Dendritic cell treated with granulocyte-macrophage colony-stimulating factor and Interleukin-4, amounts not matched to agents 40 ng/mL and 50 ng/mL, for 4 days (primary cell): Measurements from ENCODE around the gene MRPS30.
"Not testable (repeated sequence)": the region's sequence is repeated elsewhere in the genome, so short reads cannot be mapped to it uniquely, and the experiment has no call there.

Source experiments
- H3K27ac Mint-ChIP-seq: one replicate; pipeline ENCODE4 v1.8.0; 2022; ENCODE audit warnings: mild to moderate bottlenecking, mixed read lengths
- H3K27me3 Mint-ChIP-seq: one replicate; pipeline ENCODE4 v1.8.0; 2022; ENCODE audit warnings: mild to moderate bottlenecking, mixed read lengths
- H3K36me3 Mint-ChIP-seq: one replicate; pipeline ENCODE4 v1.8.0; 2022; ENCODE audit warnings: low read depth, mixed read lengths
- H3K4me1 Mint-ChIP-seq: one replicate; pipeline ENCODE4 v1.8.0; 2022; ENCODE audit warnings: low read depth, mixed read lengths
- H3K4me3 Mint-ChIP-seq: one replicate; pipeline ENCODE4 v1.8.0; 2022; ENCODE audit warnings: mild to moderate bottlenecking, moderate library complexity, mixed read lengths
- H3K9me3 Mint-ChIP-seq: one replicate; pipeline ENCODE4 v1.8.0; 2022; ENCODE audit warnings: mixed read lengths
- intact Hi-C: fragments of 100-400 bp; cut with micrococcal nuclease; formaldehyde crosslinking; loops from one replicate; pipeline ENCODE4 v1.15.0; 2022

MRPS30 gene

DNA sequence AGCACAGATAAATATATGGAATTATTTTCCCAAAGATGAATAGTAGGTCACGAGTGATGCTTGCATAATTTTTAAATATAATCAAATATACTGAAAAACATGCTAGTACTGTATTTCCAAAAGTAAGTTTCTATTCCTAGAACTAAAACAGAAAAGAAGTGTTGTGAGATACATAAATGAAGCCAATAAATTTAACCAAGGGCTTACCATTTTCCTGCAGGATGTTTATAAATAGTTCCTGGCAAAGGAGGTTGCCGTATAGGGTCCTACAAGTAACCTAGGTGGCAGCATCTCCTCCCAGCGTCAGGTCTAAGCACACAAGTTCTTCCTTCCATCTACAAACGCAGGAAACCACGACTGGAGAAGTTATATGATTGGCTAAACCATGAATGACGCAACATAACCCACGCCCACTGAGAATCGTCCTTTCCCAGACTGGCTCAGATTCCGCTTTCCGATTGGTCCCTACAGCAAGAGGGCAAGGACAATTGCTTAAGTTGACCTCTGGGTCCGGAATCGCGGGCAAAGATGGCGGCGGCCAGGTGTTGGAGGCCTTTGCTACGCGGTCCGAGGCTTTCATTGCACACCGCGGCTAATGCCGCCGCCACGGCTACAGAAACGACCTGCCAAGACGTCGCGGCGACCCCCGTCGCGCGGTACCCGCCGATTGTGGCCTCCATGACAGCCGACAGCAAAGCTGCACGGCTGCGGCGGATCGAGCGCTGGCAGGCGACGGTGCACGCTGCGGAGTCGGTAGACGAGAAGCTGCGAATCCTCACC is at the start of gene MRPS30:
TSS of gene MRPS30 (plus strand) at position 513 of the 780 bp plus-strand sequence. CDS start at position 529, 16 bp downstream.
- no peaks in the 10 kb centered on the region for H3K27me3 Mint-ChIP-seq
- peak within 1 kb of the TSS; percentile 92 for H3K27ac Mint-ChIP-seq
- peaks cover 20% of the 10 kb centered on the region for H3K36me3 Mint-ChIP-seq
- intact Hi-C loops: loop anchor here (10.0 kb wide), 1 partner anchor 1494 kb away; the partner anchor contains the start of gene HMGCS1
- H3K9me3 Mint-ChIP-seq: no peaks in the 10 kb centered on the region
- peaks cover 15% of the 10 kb centered on the region for H3K4me1 Mint-ChIP-seq
- H3K4me3 Mint-ChIP-seq: peak within 1 kb of the TSS; percentile 89

GRCh38 chr5:44769200-44769876 is 39.4 kb upstream of the MRPS30 start:
- Mint-ChIP-seq H3K4me1 (no peaks in the 10 kb centered on the region), H3K4me3 (no peak overlapping the region), H3K9me3 (no peaks in the 10 kb centered on the region), H3K27me3 (no peaks in the 10 kb centered on the region), H3K27ac (no peak overlapping the region), H3K36me3 (no peaks in the 10 kb centered on the region)
- intact Hi-C loops: no loop called here

DNA sequence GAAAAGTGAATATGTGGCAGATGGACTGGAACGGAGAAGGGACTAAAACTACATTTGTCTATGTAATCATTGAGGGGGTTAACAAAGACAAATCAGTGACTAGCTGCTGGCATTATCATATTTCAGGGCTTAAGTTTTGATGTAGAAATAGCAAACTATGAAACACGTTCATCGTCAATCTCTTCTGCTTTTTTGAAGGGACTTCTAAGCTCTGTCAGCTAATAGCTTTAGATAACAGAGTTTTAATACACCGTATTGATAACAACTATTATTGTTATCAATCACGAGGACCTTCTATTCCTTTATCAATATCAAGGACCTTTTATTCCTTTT is 38.9 kb upstream of the MRPS30 start:
- Mint-ChIP-seq H3K27me3 (no peaks in the 10 kb centered on the region), H3K36me3 (no peaks in the 10 kb centered on the region), H3K9me3 (no peaks in the 10 kb centered on the region), H3K4me1 (no peaks in the 10 kb centered on the region), H3K4me3 (no peak overlapping the region), H3K27ac (no peak overlapping the region)
- intact Hi-C loops: loop anchor here (5.0 to 10.0 kb wide), 3 partner anchors 233 to 1105 kb away; no protein-coding TSS in a partner anchor

- no peaks in the 10 kb centered on the region for H3K27me3 Mint-ChIP-seq
- H3K36me3 Mint-ChIP-seq: no peaks in the 10 kb centered on the region
- no peak overlapping the region for H3K27ac Mint-ChIP-seq
- intact Hi-C loops: loop anchor here (5.0 to 10.0 kb wide), 3 partner anchors 234 to 1106 kb away; no protein-coding TSS in a partner anchor
- no peaks in the 10 kb centered on the region for H3K4me1 Mint-ChIP-seq
- H3K4me3 Mint-ChIP-seq: no peak overlapping the region
- no peaks in the 10 kb centered on the region for H3K9me3 Mint-ChIP-seq
Measured at GRCh38 chr5:44770780-44771717, 37.7 kb upstream of the MRPS30 start.

GRCh38 chr5:44772397-44772796 is 36.4 kb upstream of the MRPS30 start:
- intact Hi-C loops: loop anchor here (5.0 to 10.0 kb wide), 3 partner anchors 235 to 1108 kb away; no protein-coding TSS in a partner anchor
- H3K4me3 Mint-ChIP-seq, H3K4me1 Mint-ChIP-seq, H3K36me3 Mint-ChIP-seq, H3K27ac Mint-ChIP-seq, H3K27me3 Mint-ChIP-seq, H3K9me3 Mint-ChIP-seq: not testable (repeated sequence)

- Mint-ChIP-seq H3K27ac (no peak overlapping the region), H3K27me3 (no peaks in the 10 kb centered on the region), H3K4me3 (no peak overlapping the region), H3K9me3 (no peaks in the 10 kb centered on the region), H3K4me1 (no peaks in the 10 kb centered on the region), H3K36me3 (no peaks in the 10 kb centered on the region)
- intact Hi-C loops: loop anchor here (5.0 to 10.0 kb wide), 3 partner anchors 237 to 1110 kb away; no protein-coding TSS in a partner anchor
Measured at GRCh38 chr5:44774279-44774880, 34.4 kb upstream of the MRPS30 start.

DNA sequence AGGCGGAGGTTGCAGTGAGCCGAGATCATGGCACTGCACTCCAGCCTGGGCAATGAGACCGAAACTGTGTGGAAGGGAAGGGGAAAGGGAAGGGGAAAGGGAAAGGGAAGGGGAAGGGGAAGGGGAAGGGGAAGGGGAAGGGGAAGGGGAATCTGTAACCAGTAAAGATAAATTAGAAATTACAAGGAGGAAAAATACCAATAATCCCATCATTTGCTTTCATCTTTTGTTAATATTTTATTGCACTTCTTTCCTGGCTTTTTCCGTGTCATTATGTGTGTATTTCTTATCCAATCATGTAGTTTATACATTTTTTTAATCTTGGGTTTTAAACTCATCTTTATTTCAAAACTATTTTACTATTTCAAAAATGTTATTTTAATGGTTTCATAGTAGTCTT is 29.6 kb upstream of the MRPS30 start:
- peaks cover 12% of the 10 kb centered on the region for H3K9me3 Mint-ChIP-seq
- no peaks in the 10 kb centered on the region for H3K4me1 Mint-ChIP-seq
- no peak overlapping the region for H3K27ac Mint-ChIP-seq
- H3K36me3 Mint-ChIP-seq: no peaks in the 10 kb centered on the region
- H3K4me3 Mint-ChIP-seq: no peak overlapping the region
- intact Hi-C loops: loop anchor here (10.0 kb wide), 1 partner anchor 1114 kb away; no protein-coding TSS in a partner anchor
- H3K27me3 Mint-ChIP-seq: no peaks in the 10 kb centered on the region

GRCh38 chr5:44783634-44784315 is 25.0 kb upstream of the MRPS30 start:
- no peak overlapping the region for H3K27ac Mint-ChIP-seq
- no peaks in the 10 kb centered on the region for H3K36me3 Mint-ChIP-seq
- no peak overlapping the region for H3K4me3 Mint-ChIP-seq
- H3K27me3 Mint-ChIP-seq: no peaks in the 10 kb centered on the region
- H3K4me1 Mint-ChIP-seq: no peaks in the 10 kb centered on the region
- peaks cover 37% of the 10 kb centered on the region for H3K9me3 Mint-ChIP-seq
- intact Hi-C loops: no loop called here

DNA sequence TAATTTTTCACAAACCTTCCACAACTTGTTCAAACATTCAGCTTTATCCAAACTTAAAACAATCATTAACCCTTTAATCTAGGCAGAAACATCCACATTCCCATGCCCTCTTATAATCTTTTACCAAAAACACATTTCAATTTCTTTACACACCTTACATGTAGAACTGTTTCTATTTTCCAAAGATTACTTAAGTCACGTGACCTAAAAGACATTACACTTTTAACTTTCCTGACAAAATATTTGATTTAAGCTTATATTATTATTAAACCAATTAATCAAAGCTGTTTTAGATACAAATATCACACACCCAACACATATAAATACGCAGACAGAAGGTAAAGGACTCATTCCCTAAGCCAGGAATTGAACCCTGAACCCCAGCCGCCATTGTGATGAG is 21.0 kb upstream of the MRPS30 start:
- intact Hi-C loops: no loop called here
- Mint-ChIP-seq H3K4me3 (no peak overlapping the region), H3K27ac (no peak overlapping the region), H3K9me3 (peaks cover 65% of the 10 kb centered on the region), H3K4me1 (no peaks in the 10 kb centered on the region), H3K27me3 (no peaks in the 10 kb centered on the region), H3K36me3 (no peaks in the 10 kb centered on the region)

DNA sequence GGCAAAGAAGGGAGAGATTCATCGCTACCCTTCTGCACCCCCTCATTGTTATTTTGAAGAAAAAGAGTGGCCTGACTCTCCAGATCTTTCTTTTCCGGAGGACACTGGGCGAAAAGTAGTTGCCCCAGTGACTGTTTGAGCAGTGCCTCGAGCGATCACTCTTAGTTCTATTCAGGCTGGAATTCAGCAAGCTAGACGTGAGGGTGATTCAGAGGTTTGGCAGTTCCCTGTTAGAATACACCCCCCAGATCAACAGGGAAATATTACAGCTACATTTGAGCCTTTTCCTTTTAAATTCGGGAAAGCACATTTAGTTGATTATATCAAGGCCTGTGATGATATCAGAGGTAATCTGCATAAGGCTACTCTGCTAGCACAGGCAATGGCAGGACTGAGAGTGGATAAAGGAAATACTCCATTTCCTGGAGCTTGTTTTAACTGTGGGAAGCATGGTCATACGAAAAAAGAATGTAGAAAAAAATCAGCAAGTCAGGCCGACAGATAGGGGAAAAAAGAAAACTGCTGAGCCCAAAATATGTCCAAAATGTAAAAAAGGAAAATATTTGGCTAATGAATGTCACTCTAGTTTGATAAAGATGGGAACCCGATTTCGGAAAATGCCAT is 19.3 kb upstream of the MRPS30 start:
- H3K4me1 Mint-ChIP-seq, H3K27me3 Mint-ChIP-seq, H3K27ac Mint-ChIP-seq, H3K4me3 Mint-ChIP-seq, intact Hi-C loops, H3K36me3 Mint-ChIP-seq: not testable (repeated sequence)
- H3K9me3 Mint-ChIP-seq: peaks cover 74% of the 10 kb centered on the region

- H3K27ac Mint-ChIP-seq, intact Hi-C loops, H3K36me3 Mint-ChIP-seq, H3K4me1 Mint-ChIP-seq, H3K27me3 Mint-ChIP-seq, H3K4me3 Mint-ChIP-seq: not testable (repeated sequence)
- peaks cover 84% of the 10 kb centered on the region for H3K9me3 Mint-ChIP-seq
Measured at GRCh38 chr5:44792031-44792673, 16.6 kb upstream of the MRPS30 start.

GRCh38 chr5:44794371-44794770 is 14.4 kb upstream of the MRPS30 start:
- no peak overlapping the region for H3K4me3 Mint-ChIP-seq
- H3K27ac Mint-ChIP-seq: no peak overlapping the region
- no peaks in the 10 kb centered on the region for H3K27me3 Mint-ChIP-seq
- peaks cover 62% of the 10 kb centered on the region for H3K9me3 Mint-ChIP-seq
- H3K36me3 Mint-ChIP-seq: no peaks in the 10 kb centered on the region
- no peaks in the 10 kb centered on the region for H3K4me1 Mint-ChIP-seq
- intact Hi-C loops: no loop called here
